ENCODE results near the gene USH2A.

The USH2A gene

DNA sequence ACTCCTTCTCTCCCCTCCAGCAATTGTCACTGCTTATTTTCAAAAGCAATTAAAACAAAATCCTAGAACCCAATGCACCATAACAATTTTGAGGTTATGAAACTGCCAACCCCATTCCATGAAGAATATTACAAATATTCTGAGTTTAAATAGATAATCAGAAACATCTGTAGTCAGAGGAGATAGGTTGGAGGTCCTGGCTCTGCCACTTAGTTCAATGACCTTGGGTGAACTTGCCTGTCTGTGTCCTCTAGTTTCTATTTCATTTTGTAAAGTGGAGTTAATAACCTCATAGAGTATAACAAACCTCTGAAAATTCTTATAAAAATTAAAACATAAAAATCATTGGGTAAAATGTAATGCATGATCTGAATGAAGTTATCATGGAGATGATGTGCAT lies 691.5 kb downstream of the USH2A start:
- in situ Hi-C loops (cut with MboI; ENCODE audit: low sequenced_read_pairs), result no loop called here

DNA sequence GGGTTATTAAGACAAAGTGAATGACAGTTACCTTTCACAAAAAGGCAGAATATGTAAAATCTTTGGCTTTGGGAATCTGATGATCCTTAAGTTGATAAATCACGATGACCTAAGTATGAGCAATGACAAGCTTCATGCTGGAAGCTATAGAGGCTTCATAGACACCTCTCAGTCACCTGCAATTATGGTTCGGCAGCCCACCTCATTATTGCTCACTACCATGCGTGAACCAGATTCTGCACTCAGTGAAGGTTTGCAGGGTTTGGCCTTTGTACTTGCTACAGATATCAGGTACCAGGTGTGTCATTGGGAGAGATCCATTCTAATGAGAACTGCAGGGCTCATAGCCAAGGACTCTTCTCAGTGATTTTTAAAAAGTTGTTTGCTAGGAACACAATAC lies 692.6 kb downstream of the USH2A start:
- in situ Hi-C loops (cut with MboI; ENCODE audit: low sequenced_read_pairs), result no loop called here

DNA sequence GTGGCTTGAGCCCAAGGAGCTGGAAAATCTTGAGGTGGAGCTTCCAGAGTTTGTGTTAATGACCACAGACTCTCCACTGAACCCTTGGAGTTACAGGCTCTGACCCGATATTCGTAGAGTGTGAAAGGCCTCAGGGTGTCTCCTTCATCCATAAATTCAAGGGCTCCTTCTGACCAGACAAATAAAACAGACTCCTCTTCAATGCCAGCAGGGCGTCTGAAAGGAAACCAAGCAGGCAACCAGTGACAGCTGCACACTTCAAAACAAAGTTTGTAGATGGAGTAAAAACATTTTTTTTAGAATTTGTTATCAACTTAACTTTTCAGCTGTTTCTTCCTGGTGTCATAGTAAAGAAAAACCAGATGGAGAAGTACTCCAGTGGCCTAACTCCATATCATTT lies 695.1 kb downstream of the USH2A start:
- in situ Hi-C loops (cut with MboI; ENCODE audit: low sequenced_read_pairs), result no loop called here

DNA sequence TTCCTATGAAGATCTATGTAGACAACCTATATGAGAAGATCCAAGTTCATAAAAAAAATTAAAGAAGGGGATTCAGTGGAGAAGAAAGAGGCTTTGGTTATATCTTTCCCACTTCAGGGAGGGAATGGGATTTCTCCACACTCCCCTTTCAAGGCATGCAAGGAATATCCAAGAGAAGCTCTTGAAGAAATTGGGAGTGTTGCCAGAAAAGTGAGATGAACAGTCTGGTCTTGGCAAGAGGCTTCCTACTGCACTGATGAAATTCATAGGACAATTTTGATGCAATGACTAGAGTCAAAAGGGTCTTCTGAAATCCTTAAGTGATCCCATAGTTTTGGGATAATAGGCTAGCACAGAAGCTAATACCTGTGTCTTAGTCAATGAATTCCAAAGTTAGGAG lies 703.1 kb downstream of the USH2A start:
- in situ Hi-C loops (cut with MboI; ENCODE audit: low sequenced_read_pairs), result no loop called here

DNA sequence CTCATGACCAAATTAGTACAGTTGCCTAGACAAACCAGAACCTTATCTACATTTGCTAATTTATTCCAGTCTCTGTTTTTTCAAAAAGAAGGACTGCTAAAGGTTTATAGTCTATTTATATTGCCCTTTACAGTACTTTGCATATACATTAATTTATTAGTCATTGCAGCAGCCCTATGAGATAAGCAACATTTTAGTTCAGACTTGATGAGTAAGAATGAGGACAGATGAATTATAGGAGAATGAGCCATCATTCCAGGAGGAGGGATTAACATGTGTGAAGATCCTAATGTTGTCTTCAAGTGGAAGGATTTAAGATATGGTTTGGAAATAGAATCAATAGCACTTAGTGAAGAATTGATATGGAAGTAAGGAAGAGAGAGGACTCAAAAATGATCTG lies 703.7 kb downstream of the USH2A start:
- in situ Hi-C loops (cut with MboI; ENCODE audit: low sequenced_read_pairs), result no loop called here

DNA sequence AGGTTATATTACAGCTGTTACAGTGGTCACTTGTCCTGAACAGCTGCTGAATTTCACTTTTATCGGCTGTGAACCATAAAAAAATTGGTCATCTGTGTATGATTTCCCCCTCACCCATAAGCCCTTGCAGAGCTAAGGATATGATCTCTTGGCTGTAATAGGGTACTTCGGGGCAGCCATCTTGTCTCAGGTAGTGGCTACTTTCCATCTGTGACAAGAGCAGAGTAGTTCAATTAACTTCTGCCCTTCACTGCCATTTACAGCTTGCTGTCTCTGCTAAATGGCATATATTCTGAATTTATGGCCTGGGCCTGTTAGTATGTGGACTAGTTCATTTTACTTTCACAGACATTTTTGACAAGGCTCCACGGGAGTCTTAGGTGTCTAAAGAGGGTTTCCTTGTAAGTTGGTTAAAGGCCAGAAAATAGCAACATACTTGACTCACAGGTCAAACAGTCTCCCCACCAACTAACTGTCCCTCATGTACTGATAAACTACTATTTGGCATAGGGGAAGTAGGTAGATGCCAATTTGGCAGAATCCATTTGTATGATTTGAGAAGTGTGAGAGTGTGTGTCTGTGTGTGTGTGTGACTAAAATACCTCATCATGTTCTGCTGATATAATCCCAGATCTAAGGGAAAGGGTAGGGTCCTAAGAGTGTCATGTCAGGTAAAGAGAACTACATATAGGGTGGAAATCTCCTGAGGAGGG lies 704.5 kb downstream of the USH2A start:
- in situ Hi-C loops (cut with MboI; ENCODE audit: low sequenced_read_pairs), result no loop called here

DNA sequence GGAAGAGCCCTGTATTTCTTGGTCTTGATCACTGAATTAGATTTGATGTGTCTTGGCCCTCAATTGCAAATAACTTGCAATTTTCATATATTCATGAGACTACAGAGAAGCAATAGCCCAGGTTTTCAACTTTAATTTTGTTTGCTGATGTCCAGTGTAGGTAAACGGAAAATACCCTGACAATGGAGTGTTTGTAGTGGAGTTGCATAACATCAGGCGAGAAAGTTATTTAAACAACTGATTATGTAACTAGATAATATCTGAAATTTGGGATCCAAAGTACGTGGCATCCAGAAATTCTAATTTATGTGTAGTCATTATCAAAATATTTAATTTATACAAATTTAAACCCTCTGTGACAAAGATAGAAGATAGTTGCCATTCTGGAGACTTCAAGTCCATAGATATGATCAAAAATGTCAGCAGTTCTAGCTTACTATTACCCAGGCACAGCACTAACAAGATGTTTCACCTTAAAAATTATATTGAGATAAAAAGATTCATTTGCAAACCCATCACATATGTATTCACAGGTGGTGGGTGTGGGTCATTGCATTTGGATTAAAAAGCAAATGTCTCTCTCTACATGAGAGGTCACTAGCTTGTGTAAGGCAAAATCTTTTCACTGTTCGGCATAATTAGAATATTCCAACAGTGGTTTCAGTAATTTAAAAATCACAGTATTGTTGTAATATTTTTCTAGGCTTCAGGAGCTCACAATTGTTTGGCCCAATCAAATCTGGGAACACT lies 705.4 kb downstream of the USH2A start:
- in situ Hi-C loops (cut with MboI; ENCODE audit: low sequenced_read_pairs), result no loop called here

DNA sequence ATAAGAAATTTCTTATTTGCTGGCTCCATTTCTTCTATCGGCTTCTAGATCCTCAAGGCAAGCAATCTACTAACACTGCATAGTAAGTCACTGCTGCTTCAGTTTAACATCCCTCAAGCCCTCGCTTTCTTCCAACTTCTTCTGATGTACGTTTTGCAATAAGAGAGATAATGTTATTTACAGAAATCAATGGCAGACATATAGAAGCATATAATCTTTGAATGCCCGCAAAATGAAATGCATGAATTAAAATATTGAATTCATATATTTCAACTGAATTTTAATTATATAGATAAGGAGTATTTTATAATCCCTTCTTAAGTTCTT lies 712.4 kb downstream of the USH2A start:
- in situ Hi-C loops (cut with MboI; ENCODE audit: low sequenced_read_pairs), result no loop called here

DNA sequence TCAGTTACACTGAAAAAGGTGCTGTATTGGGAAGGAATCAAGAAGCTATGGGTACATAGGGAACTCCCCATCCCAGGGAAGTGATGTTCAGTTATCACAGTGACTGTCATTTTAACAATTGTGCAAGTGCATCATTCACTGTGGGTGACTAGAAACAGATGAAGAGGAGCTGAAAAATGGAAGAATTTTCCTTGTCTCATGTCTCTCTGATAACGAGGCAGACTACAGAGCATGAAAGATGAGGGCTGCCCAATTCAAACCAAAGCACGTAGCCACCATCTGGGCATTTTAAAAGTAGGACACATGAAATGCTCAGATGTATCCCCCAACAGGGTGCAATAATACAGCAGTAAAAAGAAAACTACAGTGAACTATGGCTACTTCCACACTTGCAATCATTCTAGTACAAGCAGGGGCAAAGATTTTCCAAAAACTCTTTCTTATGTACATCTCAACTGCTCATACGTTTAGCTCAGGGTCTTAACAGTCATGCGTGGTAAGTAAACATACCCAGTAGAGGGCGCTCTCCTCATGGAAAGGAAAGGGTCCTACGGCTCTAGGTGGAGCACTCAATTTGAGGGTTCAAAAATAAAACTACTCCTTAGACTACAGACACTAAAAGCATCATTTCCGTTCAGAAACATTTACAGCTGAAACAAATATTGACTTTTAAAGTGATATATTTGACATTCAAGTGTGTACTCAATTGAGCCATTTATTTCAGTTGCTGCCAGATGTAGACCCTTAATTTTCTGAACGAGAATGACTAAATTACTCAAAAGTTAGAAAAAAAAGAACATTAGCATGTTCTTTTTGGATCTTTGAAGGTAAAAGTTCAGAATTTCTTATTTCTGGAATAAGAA lies 713.0 kb downstream of the USH2A start:
- in situ Hi-C loops (cut with MboI; ENCODE audit: low sequenced_read_pairs), result no loop called here

DNA sequence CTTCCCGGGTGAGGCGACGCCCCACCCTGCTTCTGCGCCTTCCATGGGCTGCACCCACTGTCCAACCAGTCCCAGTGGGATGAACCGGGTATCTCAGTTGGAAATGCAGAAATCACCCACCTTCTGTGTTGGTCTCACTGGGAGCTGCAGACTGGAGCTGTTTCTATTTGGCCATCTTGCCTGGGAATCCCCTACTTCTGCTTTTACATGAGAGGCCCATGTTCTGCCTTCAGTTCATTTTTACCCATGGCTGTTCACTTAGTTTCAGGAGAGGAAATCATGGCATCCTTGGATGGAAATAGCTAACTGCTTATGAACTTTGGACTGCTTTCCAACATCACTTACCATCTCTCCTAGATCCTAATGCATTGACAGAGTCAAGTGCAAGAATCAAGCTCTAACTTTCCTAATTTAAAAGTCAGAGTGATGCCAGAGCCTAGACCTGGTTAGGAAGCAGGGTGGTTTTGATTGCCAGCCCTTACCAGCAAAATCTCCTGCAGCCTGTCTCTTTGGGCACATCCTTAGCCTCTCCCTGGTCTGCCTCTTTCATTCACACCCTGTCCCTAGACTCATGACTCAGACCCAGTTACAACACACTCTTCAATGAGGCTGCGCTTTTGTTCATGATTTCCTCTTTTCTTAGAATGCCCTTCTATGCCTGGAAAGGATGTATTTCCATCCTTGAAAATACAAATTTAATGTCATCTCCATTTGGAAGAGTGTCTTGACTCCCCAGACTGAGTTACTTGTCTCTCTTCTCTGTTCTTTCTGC lies 719.0 kb downstream of the USH2A start:
- in situ Hi-C loops (cut with MboI; ENCODE audit: low sequenced_read_pairs), result no loop called here

DNA sequence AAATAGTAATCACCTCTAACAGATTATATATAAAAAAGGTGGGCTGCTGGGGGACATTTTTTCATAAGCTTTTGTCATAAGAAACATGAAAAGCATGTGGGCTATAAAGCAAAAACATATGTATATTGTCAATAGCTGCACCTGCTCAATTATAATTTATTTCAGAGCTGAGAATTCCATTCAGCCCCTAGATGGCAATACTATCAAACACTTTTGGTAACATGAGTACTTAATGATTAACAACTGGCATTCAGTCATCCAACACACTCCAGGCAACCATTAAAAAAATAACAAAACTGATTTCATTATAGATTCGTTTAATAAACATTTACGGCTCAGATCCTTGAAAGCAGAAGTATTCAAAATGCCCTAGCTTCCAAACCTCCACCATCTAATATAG lies 741.0 kb downstream of the USH2A start:
- in situ Hi-C loops (cut with MboI; ENCODE audit: low sequenced_read_pairs), result no loop called here

DNA sequence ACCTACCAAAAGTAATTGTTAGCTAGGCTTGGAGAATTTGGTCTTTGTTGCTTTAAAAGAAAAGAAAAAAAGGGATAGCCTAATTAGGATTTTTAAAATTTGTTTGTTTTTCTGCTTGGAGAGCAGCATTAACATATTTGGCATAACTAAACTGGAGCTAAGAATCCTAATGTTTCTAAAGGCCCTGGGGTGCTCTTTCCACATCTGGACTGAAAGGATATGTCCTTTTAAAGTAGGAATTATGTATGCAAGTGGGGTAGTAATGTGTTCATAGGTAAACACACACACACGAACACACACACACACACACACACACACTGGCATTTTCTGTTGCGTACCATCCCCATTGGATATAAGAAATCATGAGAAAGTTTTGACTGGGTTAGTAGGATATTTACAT lies 742.2 kb downstream of the USH2A start:
- in situ Hi-C loops (cut with MboI; ENCODE audit: low sequenced_read_pairs), result no loop called here

DNA sequence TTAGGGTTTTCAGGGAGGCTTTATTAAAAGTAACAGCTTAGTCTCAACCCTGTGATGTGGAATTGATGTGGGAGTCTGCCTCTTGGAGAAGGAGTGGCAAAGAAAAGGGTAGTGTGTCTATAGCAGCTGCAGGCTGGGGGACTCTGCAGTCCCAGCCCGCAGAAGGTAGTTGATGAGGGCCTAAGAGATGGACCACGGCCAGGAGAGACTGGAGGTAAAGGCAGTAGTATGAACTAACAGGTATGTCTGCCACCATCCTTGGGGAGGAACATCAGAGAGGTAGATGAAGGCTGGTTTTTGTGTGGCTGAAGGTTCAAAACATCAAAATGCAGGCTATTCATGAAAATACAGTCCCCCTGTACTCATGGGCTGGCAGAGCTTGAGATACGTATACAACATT lies 744.0 kb downstream of the USH2A start:
- in situ Hi-C loops (cut with MboI; ENCODE audit: low sequenced_read_pairs), result no loop called here

DNA sequence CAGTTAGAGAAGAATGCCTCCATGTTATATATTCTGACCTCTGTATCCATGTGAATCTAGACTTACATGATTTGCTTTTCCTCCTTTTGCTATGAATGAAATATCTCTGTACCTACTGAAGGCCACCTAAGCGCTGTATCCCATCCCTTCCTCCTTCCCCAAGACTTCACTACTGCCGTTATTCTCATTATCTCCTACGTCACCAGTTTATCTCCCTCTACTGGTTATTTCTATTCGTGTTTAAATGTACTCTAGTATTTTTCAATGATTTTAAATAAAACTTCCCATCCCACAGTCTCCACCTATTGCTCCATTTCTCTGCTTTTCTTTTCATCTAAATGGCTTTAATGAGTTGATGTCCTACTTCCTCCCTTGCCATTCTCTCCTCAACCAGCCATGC lies 746.1 kb downstream of the USH2A start:
- in situ Hi-C loops (cut with MboI; ENCODE audit: low sequenced_read_pairs), result no loop called here

DNA sequence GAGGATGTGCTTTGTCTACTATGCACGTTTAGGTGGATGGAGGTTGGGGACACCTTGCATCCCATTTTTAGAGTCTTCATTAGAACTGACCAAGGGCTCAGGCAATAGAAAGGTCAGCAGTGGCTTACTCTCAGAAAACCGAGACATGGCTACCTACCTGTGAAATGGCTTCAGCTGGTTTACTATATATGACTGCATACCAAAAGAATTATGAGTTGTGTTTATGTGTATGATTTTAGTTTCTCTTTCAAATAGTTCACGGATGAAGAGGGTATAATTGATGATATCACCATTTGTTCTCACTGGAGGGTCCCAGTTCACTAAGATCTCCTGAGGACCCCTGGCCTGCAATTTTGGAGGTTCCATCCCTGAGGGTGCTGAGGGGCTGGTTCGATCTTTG lies 749.3 kb downstream of the USH2A start:
- in situ Hi-C loops (cut with MboI; ENCODE audit: low sequenced_read_pairs), result no loop called here

DNA sequence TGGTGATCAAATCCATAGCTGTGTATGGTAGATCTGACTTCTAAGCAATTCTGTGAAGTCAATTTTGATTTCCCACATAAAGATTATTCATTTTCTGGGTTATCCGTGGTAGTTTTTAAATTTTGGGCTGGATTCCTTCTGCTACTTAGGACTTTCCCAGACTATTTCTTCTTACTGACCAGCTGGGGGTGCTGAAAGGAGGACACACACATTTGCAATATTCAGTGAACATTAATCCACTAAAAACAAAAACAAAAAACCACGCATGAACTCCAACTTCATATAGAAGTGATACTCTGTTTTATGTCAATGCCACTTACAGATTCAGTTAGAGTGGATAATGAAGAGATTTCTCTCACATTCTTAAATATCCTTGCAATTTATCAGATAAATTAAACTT lies 750.8 kb downstream of the USH2A start:
- in situ Hi-C loops (cut with MboI; ENCODE audit: low sequenced_read_pairs), result no loop called here

DNA sequence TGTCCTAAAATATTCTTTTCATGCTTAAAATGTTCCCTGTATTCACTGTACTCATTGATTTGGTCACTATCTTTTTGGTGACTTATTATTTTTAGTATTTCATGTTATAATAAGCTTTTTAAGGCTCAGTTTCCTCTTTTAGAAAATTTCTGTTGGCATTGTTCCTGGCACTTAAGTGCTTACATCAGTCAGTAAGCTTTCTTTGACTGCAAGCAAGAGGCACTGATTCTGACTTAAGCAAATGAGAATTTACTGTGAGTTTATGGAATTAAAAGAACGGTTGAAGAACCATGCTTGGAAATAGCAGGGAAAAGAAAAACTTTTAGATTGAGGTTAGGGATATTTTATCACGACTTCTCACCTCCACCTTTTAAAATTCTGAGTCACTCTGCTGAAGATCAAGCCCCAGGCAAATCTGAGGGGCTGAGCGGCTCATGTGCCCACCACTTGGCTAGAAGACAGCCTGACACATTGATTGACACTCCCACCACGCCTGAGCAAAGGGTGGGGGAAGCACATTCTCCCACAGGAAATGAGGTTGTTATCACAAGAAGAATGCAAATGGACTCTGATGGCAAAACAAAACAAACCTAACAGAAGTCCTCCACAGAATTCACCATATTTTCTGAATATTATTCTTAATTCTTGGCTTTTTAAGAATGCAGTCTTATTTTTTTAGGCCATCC lies 753.3 kb downstream of the USH2A start:
- in situ Hi-C loops (cut with MboI; ENCODE audit: low sequenced_read_pairs), result no loop called here

DNA sequence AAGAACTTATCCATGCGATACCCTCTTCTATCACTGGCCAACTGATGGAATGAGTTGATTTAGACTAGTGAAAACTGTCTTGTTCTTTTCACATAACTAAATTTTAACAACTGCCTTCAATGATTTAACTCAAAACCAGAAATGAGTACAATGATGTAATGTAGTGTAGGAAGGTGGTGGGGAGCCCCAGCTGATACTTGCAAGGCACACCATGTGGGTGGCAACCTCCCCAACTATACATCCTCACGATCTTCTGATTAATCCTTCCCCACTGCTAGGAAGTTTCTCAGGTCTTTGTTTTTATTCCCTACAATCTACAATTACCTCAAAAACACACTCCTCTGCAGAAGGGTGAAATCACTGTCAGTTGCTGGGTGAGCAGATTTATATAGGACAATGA lies 755.5 kb downstream of the USH2A start:
- in situ Hi-C loops (cut with MboI; ENCODE audit: low sequenced_read_pairs), result no loop called here

DNA sequence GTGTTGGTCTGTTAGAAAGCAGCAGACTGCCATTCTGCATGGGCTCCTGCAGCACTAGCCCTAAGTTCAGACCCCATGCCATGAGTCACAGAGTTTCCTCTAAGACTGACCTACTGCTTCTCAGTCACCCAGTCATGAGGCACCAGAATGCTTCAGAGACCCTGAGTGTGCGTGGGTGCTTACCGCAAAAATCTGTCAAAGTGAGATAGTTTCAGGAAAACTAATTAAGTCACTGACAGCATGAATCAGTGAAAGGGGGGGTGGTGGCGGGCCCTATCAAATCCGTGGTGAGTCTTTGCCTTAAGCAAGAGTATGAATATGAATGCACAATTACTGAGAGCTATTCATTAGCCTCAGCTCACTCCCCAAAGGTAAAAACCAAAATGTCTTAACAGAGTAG lies 758.0 kb downstream of the USH2A start:
- in situ Hi-C loops (cut with MboI; ENCODE audit: low sequenced_read_pairs), result no loop called here

DNA sequence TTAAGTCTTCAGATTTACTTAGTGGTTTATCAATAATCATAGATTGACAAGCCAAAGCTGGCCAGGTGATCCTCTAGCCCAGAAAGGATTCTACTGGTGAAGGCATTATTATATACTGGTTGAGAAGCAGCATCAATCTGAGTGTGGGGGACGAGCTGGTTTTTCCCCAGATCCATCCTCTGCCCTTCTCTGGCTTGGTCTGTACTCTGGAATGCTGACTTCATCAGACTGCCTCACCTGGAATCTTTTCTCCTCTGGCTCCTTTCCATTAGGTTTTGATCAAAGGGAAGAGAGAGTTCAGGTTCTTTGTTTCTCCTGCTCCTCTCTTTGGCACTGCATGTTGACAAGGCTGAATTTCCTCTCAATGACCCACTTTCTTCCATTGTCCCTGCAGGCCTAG lies 762.2 kb downstream of the USH2A start:
- in situ Hi-C loops (cut with MboI; ENCODE audit: low sequenced_read_pairs), result no loop called here

DNA sequence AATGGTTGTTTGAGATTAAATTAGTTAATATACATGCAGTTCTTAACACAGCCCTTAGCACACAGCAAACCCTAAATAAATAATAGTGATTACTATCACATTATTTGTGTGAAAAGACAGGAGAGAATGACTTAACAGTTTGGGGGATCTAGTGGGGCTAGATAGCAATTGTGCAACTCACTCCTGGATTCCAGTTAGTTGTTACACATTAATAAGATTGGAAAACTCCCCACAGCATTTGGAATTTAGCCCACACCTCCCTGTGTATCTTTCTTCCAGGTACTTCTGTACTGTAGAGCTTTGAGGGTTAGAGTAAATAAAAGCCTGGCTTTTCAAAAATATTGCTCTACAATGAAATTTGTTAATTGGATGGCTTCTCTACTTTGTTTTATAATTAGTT lies 763.0 kb downstream of the USH2A start:
- in situ Hi-C loops (cut with MboI; ENCODE audit: low sequenced_read_pairs), result no loop called here
